Measurements from ENCODE around the gene PRR16.
A peak's percentile ranks its signal among the peaks of the same experiment; 100 is the strongest.

Gene PRR16

DNA sequence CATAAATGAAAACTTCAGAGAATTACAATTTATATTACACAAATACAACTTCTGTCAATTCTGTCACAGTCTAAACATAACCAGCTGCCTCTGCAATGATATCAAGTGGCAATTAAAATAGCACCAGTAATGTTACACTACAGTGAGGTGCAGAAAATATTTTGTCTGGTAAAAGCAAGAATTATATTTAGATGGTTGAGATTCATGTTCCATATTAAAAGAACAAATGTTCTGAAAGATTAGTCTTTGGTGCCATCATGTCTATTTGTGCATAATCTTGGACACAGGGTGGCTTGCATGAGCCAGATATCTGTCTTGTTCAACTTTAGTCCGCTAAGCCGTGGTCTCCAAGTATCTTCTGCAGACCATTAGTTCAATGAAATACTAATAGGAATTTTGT, 29.0 kb upstream of the PRR16 start:
- H3K4me1 ChIP-seq = peaks cover 0 to 21% (median 3%) of the 10 kb centered on the region in 4 donors
- H3K9me3 ChIP-seq = peaks cover 0 to 6% (median 0%) of the 10 kb centered on the region in 3 donors
- H3K27me3 ChIP-seq = no peaks in the 10 kb centered on the region
- no peak for DNase-seq
- H3K27ac ChIP-seq = no peak overlapping the region
- no peaks in the 10 kb centered on the region for H3K36me3 ChIP-seq
- intact Hi-C loops (cut with DNase I; ENCODE audit: low total_unique reads) = no loop called here
- TF ChIP-seq, protein P1, sequence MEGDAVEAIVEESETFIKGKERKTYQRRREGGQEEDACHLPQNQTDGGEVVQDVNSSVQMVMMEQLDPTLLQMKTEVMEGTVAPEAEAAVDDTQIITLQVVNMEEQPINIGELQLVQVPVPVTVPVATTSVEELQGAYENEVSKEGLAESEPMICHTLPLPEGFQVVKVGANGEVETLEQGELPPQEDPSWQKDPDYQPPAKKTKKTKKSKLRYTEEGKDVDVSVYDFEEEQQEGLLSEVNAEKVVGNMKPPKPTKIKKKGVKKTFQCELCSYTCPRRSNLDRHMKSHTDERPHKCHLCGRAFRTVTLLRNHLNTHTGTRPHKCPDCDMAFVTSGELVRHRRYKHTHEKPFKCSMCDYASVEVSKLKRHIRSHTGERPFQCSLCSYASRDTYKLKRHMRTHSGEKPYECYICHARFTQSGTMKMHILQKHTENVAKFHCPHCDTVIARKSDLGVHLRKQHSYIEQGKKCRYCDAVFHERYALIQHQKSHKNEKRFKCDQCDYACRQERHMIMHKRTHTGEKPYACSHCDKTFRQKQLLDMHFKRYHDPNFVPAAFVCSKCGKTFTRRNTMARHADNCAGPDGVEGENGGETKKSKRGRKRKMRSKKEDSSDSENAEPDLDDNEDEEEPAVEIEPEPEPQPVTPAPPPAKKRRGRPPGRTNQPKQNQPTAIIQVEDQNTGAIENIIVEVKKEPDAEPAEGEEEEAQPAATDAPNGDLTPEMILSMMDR (IDR thresholded peaks at IDR 0.05) = no peak
- H3K4me3 ChIP-seq = no peak overlapping the region

DNA sequence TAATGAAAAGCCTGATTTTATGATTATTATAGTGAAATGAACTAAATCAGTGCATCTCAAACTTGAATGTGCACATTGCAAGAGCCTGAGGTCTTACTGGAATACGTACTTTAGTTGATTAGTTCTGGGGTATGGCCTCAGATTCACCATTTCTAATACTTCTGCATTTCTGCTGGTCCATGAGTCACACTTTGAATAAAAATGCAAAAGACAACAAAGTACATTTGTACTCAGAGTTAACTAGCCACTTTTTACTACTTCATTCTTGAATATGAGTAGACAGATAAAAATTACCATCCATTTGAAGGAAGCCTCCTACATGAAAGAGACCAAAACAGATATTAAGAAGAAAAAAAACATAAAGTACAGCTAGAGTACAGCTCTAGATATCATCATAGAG, 27.1 kb upstream of the PRR16 start:
- H3K4me1 ChIP-seq = peaks cover 0 to 21% (median 3%) of the 10 kb centered on the region in 4 donors
- intact Hi-C loops (cut with DNase I; ENCODE audit: low total_unique reads) = no loop called here
- H3K4me3 ChIP-seq = no peak overlapping the region
- no peak overlapping the region for H3K27ac ChIP-seq
- TF ChIP-seq, protein P1 (IDR thresholded peaks at IDR 0.05) = no peak
- H3K27me3 ChIP-seq = no peaks in the 10 kb centered on the region
- no peaks in the 10 kb centered on the region for H3K9me3 ChIP-seq
- DNase-seq = no peak
- no peaks in the 10 kb centered on the region for H3K36me3 ChIP-seq

DNA sequence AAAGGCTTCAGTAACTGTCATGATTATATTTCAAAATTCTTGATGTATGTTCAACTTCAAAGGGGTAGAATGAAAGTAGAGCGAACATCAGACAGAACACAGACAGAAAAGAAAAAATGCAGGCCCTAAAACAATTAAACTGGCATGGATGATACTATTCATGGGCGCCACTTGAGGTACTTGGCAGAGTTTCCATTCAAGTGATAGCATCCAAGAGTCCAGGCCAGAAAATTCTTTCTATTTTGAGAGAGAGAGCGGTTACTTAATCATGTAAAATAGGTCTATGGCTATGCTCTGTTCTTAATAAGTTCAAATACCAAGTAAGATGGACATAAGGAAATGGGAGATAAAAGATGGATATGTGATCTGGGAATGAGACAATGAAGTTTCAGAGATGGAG, 21.4 kb upstream of the PRR16 start:
- no peaks in the 10 kb centered on the region for H3K9me3 ChIP-seq
- no peak overlapping the region for H3K27ac ChIP-seq
- DNase-seq = no peak
- no peaks in the 10 kb centered on the region for H3K36me3 ChIP-seq
- no peak overlapping the region for H3K4me3 ChIP-seq
- H3K27me3 ChIP-seq = no peaks in the 10 kb centered on the region
- intact Hi-C loops (cut with DNase I; ENCODE audit: low total_unique reads) = no loop called here
- H3K4me1 ChIP-seq = peaks cover 0 to 25% (median 5%) of the 10 kb centered on the region in 4 donors
- TF ChIP-seq, protein P1 (IDR thresholded peaks at IDR 0.05) = no peak

DNA sequence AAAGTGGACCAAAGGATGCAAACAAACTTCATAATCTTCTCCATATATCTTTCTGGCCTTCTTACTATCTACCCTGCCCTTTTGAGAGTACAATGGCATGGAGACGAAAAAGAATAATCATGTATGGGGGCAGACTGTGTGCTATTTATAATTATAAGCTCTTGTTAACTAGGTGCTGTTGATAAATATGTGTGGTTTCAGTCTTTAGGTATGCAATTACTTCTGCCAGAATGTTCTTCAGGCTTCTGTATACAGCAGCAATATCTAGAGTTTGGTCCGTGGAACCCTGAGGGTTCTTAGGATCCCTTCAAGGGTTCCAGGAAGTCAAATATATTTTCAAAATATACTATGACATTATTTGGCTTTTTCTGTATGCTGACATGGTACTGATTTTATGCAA, 20.5 kb upstream of the PRR16 start:
- Histone ChIP-seq H3K27me3 (no peaks in the 10 kb centered on the region), H3K4me3 (no peak overlapping the region), H3K36me3 (no peaks in the 10 kb centered on the region), H3K9me3 (no peaks in the 10 kb centered on the region), H3K4me1 (peaks cover 0 to 25% (median 5%) of the 10 kb centered on the region in 4 donors), H3K27ac (no peak overlapping the region)
- intact Hi-C loops (cut with DNase I; ENCODE audit: low total_unique reads) = no loop called here
- TF ChIP-seq, protein P1 (IDR thresholded peaks at IDR 0.05) = no peak
- DNase-seq = no peak

DNA sequence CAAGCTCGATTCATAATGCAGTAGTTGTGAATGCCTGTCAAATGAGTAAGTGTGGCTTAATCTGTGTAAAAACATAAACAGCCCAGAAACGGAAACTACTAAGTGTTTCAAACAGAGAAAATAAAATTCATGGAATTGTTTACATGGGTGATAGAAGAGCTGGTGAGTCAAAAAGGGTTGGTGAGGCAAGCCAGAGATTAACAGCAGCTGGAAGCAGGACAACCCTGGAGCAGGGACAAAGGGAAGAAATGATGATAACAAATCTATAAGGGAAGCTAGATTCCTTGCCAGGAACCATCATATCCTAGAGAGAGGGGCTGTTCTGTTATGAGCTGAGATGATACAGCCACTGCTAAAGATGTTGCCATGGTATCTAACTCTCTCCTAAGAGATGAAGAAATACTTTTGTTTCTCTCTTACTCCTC, 18.0 kb upstream of the PRR16 start:
- no peaks in the 10 kb centered on the region for H3K27me3 ChIP-seq
- H3K36me3 ChIP-seq = no peaks in the 10 kb centered on the region
- intact Hi-C loops (cut with DNase I; ENCODE audit: low total_unique reads) = no loop called here
- H3K4me1 ChIP-seq = peaks cover 0 to 25% (median 5%) of the 10 kb centered on the region in 4 donors
- TF ChIP-seq, protein P1 (IDR thresholded peaks at IDR 0.05) = no peak
- no peak for DNase-seq
- H3K4me3 ChIP-seq = no peak overlapping the region
- H3K9me3 ChIP-seq = no peaks in the 10 kb centered on the region
- H3K27ac ChIP-seq = peak overlapping the region; percentile 66 to 68

DNA sequence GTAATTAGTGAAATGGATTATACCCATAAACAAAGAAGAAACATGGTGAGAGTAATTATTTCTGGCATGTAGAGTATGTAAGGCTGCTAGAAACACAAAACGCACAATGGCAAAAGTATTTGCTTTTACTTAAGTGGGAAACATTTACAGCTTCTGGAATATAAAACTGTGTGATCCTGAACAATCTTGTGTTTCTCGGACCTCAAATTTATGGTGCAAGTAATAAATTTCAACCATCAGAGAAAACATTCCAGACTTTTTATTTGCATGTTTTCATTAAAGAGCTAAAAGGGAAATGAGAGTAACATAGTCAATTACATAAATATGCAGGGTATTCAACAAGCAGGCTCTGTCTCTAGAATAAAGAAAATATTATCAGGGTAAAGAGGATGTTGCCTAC, 17.2 kb upstream of the PRR16 start:
- intact Hi-C loops (cut with DNase I; ENCODE audit: low total_unique reads) = no loop called here
- no peak overlapping the region for H3K4me3 ChIP-seq
- no peaks in the 10 kb centered on the region for H3K9me3 ChIP-seq
- H3K27me3 ChIP-seq = no peaks in the 10 kb centered on the region
- no peak for DNase-seq
- peaks cover 0 to 25% (median 5%) of the 10 kb centered on the region in 4 donors for H3K4me1 ChIP-seq
- no peaks in the 10 kb centered on the region for H3K36me3 ChIP-seq
- TF ChIP-seq, protein P1 (IDR thresholded peaks at IDR 0.05) = no peak
- peak overlapping the region; percentile 66 to 68 for H3K27ac ChIP-seq
